GM23338 (cell line): Measurements from ENCODE around the gene OR51E1. TPM values are rescaled to one million over a fixed set of nuclear protein-coding genes. Genes with fewer than 3 reads are reported as not detected.

ENCODE experiments used
- ATAC-seq: fragments of 200-7000 bp; cut with Tn5 transposase; 3 replicates; pipeline ENCODE4 v1.9.1; 2020
- DNase-seq: peaks from one replicate; pipeline ENCODE4 v3.0.0-alpha.2; 2015; ENCODE audit warnings: low spot score
- H2AFZ ChIP-seq: fragments of 200-600 bp; sonication (generic); 2 replicates; pipeline ENCODE4 v1.8.0; 2016; ENCODE audit warnings: antibody characterized with exemption, mild to moderate bottlenecking, moderate library complexity
- H3F3A ChIP-seq: fragments of 200-600 bp; sonication (generic); replicated peaks from 2 replicates; pipeline ENCODE4 v1.8.0; 2017; ENCODE audit warnings: antibody characterized with exemption, mixed run types, low read depth
- H3K27ac ChIP-seq: fragments of 200-600 bp; sonication (generic); 2 replicates; pipeline ENCODE4 v1.6.1; 2016; ENCODE audit warnings: low read depth
- H3K27me3 ChIP-seq: fragments of 200-600 bp; sonication (generic); 2 replicates; pipeline ENCODE4 v1.8.0; 2016; ENCODE audit warnings: mild to moderate bottlenecking, mixed run types, moderate library complexity; ENCODE audit not compliant: insufficient read depth
- H3K36me3 ChIP-seq: fragments of 200-600 bp; sonication (generic); 2 replicates; pipeline ENCODE4 v1.8.0; 2016; ENCODE audit warnings: mild to moderate bottlenecking; ENCODE audit not compliant: insufficient read depth
- H3K4me1 ChIP-seq: fragments of 200-600 bp; sonication (generic); 2 replicates; pipeline ENCODE4 v1.8.0; 2016; ENCODE audit warnings: mild to moderate bottlenecking, moderate library complexity; ENCODE audit not compliant: insufficient read depth
- H3K4me2 ChIP-seq: fragments of 200-600 bp; sonication (generic); 2 replicates; pipeline ENCODE4 v1.7.1; 2017; ENCODE audit warnings: mixed run types
- H3K4me3 ChIP-seq: fragments of 200-600 bp; sonication (generic); 2 replicates; pipeline ENCODE4 v1.6.1; 2016; ENCODE audit warnings: mixed run types
- H3K79me2 ChIP-seq: fragments of 200-600 bp; sonication (generic); replicated peaks from 2 replicates; pipeline ENCODE4 v1.8.0; 2017; ENCODE audit warnings: mild to moderate bottlenecking; ENCODE audit not compliant: insufficient read depth
- H3K9me2 ChIP-seq: fragments of 200-600 bp; sonication (generic); 2 replicates; pipeline ENCODE4 v1.8.0; 2017; ENCODE audit not compliant: insufficient read depth
- H4K20me1 ChIP-seq: fragments of 200-600 bp; sonication (generic); replicated peaks from 2 replicates; pipeline ENCODE4 v1.8.0; 2017; ENCODE audit warnings: mild to moderate bottlenecking; ENCODE audit not compliant: insufficient read depth
- H3K27ac Mint-ChIP-seq: 2 replicates; pipeline ENCODE4 v1.8.0; 2020; ENCODE audit warnings: inconsistent platforms, mild to moderate bottlenecking, moderate library complexity, mixed read lengths
- H3K27me3 Mint-ChIP-seq: 3 replicates; pipeline ENCODE4 v1.8.0; 2022; ENCODE audit warnings: low read depth, mild to moderate bottlenecking, moderate library complexity, mixed read lengths, inconsistent platforms; ENCODE audit not compliant: insufficient read depth, poor library complexity
- H3K36me3 Mint-ChIP-seq: 3 replicates; pipeline ENCODE4 v1.8.0; 2021; ENCODE audit warnings: low read depth, mild to moderate bottlenecking, inconsistent platforms, moderate library complexity, mixed read lengths
- H3K4me1 Mint-ChIP-seq: 3 replicates; pipeline ENCODE4 v1.8.0; 2020; ENCODE audit warnings: mild to moderate bottlenecking, inconsistent platforms, mixed read lengths
- H3K4me3 Mint-ChIP-seq: 3 replicates; pipeline ENCODE4 v1.8.0; 2021; ENCODE audit warnings: moderate library complexity, mild to moderate bottlenecking, inconsistent platforms, mixed read lengths
- H3K9me3 Mint-ChIP-seq: 3 replicates; pipeline ENCODE4 v1.8.0; 2020; ENCODE audit warnings: moderate library complexity, mild to moderate bottlenecking, inconsistent platforms, mixed read lengths
- CREB1 ChIP-seq: fragments of 250-450 bp; sonication (Bioruptor Pico); IDR thresholded peaks from 2 replicates; pipeline ENCODE4 v1.5.0; 2020; ENCODE audit warnings: low read depth, mild to moderate bottlenecking, moderate library complexity
- CTCF ChIP-seq, 2 experiments: fragments of 200-600 bp in 1 of 2; sonication (generic) in 1 of 2; conservative IDR thresholded peaks; 2 replicates each; pipeline versions ENCODE4 v1.5.1 to v1.6.1; 2016 to 2017; ENCODE audit warnings: antibody characterized with exemption in 2 of 2, low read depth in 2 of 2, mild to moderate bottlenecking in 2 of 2, moderate library complexity in 1 of 2
- ETS1 ChIP-seq: IDR thresholded peaks from 2 replicates; pipeline ENCODE4 v1.6.1; 2016; ENCODE audit warnings: antibody characterized with exemption
- EZH2 ChIP-seq: fragments of 200-600 bp; sonication (generic); IDR thresholded peaks from one replicate; pipeline ENCODE4 v1.8.0; 2017; ENCODE audit warnings: antibody characterized with exemption, mild to moderate bottlenecking, low read depth; ENCODE audit not compliant: unreplicated experiment
- EZH2phosphoT487 ChIP-seq: fragments of 200-600 bp; sonication (generic); IDR thresholded peaks from one replicate; pipeline ENCODE4 v1.8.1; 2018; ENCODE audit warnings: antibody characterized with exemption; ENCODE audit not compliant: unreplicated experiment
- JUNB ChIP-seq: IDR thresholded peaks from one replicate; pipeline ENCODE4 v1.6.1; 2016; ENCODE audit warnings: antibody characterized with exemption; ENCODE audit not compliant: unreplicated experiment
- NANOG ChIP-seq: IDR thresholded peaks from 2 replicates; pipeline ENCODE4 v1.6.1; 2016; ENCODE audit warnings: antibody characterized with exemption, borderline replicate concordance
- POLR2AphosphoS5 ChIP-seq: IDR thresholded peaks from 2 replicates; pipeline ENCODE4 v1.6.1; 2016; ENCODE audit warnings: antibody characterized with exemption, low read depth
- STAT1 ChIP-seq: IDR thresholded peaks from one replicate; pipeline ENCODE4 v1.6.1; 2016; ENCODE audit warnings: antibody characterized with exemption; ENCODE audit not compliant: unreplicated experiment
- ZNF114 ChIP-seq: fragments of 250-450 bp; sonication (Bioruptor Pico); IDR thresholded peaks from 2 replicates; pipeline ENCODE4 v1.5.0; 2020; ENCODE audit warnings: mild to moderate bottlenecking, moderate library complexity
- ZNF331 ChIP-seq: fragments of 250-450 bp; sonication (Bioruptor Pico); IDR thresholded peaks from 2 replicates; pipeline ENCODE4 v1.5.0; 2020; ENCODE audit warnings: low read depth, mild to moderate bottlenecking, moderate library complexity
- ZNF462 ChIP-seq: fragments of 250-450 bp; sonication (Bioruptor Pico); IDR thresholded peaks from 2 replicates; pipeline ENCODE4 v1.5.0; 2020; ENCODE audit warnings: mild to moderate bottlenecking, moderate library complexity
- polyA plus RNA-seq: library from polyadenylated mRNA; unstranded; fragments of >200 nt; fragmentation: Nextera tagmentation; extraction: Ambion mirVana; gene quantifications from 2 replicates; pipeline ENCODE4 v1.2.1, GENCODE V29; 2016
- total RNA-seq: library from RNA; depleted of rRNA; stranded (reverse); fragments of >200 nt; shearing (Covaris generic); gene quantifications from 2 replicates; pipeline ENCODE4 v1.2.3, GENCODE V29; 2014

Gene OR51E1
- total and polyA plus RNA-seq, 2 experiments from 2014 or later: not detected

- no peak for TF ChIP-seq CTCF (conservative IDR thresholded peaks at IDR 0.05; ENCODE audit: low read depth in 2 of 2)
- TF ChIP-seq STAT1: no peak
- TF ChIP-seq NANOG: no peak
- TF ChIP-seq ZNF114 (CRISPR knock-in tag): no peak
- no peak for TF ChIP-seq POLR2AphosphoS5
Measured at GRCh38 chr11:4605057-4605456, 38.7 kb upstream of the OR51E1 start (continued).

- peaks cover 6% of the 10 kb centered on the region for H3K4me1 ChIP-seq
- ATAC-seq (no peak), DNase-seq (no peak)
- H3K4me3 ChIP-seq: no peak overlapping the region
- H3K4me1 Mint-ChIP-seq: peaks cover 6% of the 10 kb centered on the region; the same call in 2 of the 3 replicates
- H3K9me3 Mint-ChIP-seq: no peaks in the 10 kb centered on the region
- peaks cover 4% of the 10 kb centered on the region for H3K27me3 Mint-ChIP-seq
- H3K27ac ChIP-seq: no peak overlapping the region
- H3K27me3 ChIP-seq: no peaks in the 10 kb centered on the region
- H2AFZ ChIP-seq: no peak overlapping the region
- no peaks in the 10 kb centered on the region for H3K36me3 ChIP-seq
- no peaks in the 10 kb centered on the region for H4K20me1 ChIP-seq
- no peaks in the 10 kb centered on the region for H3K79me2 ChIP-seq
- no peaks in the 10 kb centered on the region for H3F3A ChIP-seq
- peak overlapping the region; percentile 89; the same call in 1 of the 3 replicates for H3K4me3 Mint-ChIP-seq
- peaks cover 2% of the 10 kb centered on the region; the same call in 1 of the 3 replicates for H3K36me3 Mint-ChIP-seq
- no peak overlapping the region for H3K27ac Mint-ChIP-seq
- peaks cover 8% of the 10 kb centered on the region; the same call in 1 of the 2 replicates for H3K9me2 ChIP-seq
- peak overlapping the region; percentile 84; the same call in 1 of the 2 replicates for H3K4me2 ChIP-seq
- TF ChIP-seq ZNF331 (CRISPR knock-in tag) (no peak), EZH2phosphoT487 (no peak), EZH2 (no peak), CTCF (conservative IDR thresholded peaks at IDR 0.05; ENCODE audit: low read depth in 2 of 2) (no peak), JUNB (no peak), STAT1 (no peak), NANOG (no peak), ZNF462 (CRISPR knock-in tag) (no peak), POLR2AphosphoS5 (no peak), CREB1 (no peak), ZNF114 (CRISPR knock-in tag) (no peak), ETS1 (no peak)
Measured at GRCh38 chr11:4606231-4607015, 37.4 kb upstream of the OR51E1 start.
